Stomach smooth muscle (tissue), 2 donors: Measurements from ENCODE around the gene TEP1.
A peak's percentile ranks its signal among the peaks of the same experiment; 100 is the strongest.
"Not testable (repeated sequence)": the region's sequence is repeated elsewhere in the genome, so short reads cannot be mapped to it uniquely, and the experiment has no call there.

ENCODE experiments used
- H3K27ac ChIP-seq: one replicate; pipeline ENCODE4 v1.7.0; 2013; ENCODE audit warnings: mild to moderate bottlenecking, low read length, inconsistent platforms
- H3K27me3 ChIP-seq, 2 donors: one replicate each; pipeline ENCODE4 v1.7.0; 2013; ENCODE audit warnings: low read length in 2 of 2; ENCODE audit not compliant: insufficient read depth in 2 of 2, control insufficient read depth in 1 of 2
- H3K36me3 ChIP-seq, 2 donors: one replicate each; pipeline ENCODE4 v1.7.0; 2013; ENCODE audit warnings: low read length in 2 of 2; ENCODE audit not compliant: control insufficient read depth in 2 of 2, insufficient read depth in 2 of 2
- H3K4me1 ChIP-seq: one replicate; pipeline ENCODE4 v1.7.0; 2013; ENCODE audit warnings: low read length; ENCODE audit not compliant: control insufficient read depth, insufficient read depth
- H3K4me3 ChIP-seq, 2 donors: one replicate each; pipeline ENCODE4 v1.7.0; 2013; ENCODE audit warnings: low read length in 2 of 2
- H3K9ac ChIP-seq, 2 donors: one replicate each; pipeline ENCODE4 v1.7.0; 2013; ENCODE audit warnings: low read length in 2 of 2, mild to moderate bottlenecking in 1 of 2
- H3K9me3 ChIP-seq, 2 donors: one replicate each; pipeline ENCODE4 v1.7.0; 2013; ENCODE audit warnings: low read length in 2 of 2; ENCODE audit not compliant: control insufficient read depth in 2 of 2
- donor health status: healthy.
- donor health status: Pancreatic carcinoma.

Gene TEP1

DNA sequence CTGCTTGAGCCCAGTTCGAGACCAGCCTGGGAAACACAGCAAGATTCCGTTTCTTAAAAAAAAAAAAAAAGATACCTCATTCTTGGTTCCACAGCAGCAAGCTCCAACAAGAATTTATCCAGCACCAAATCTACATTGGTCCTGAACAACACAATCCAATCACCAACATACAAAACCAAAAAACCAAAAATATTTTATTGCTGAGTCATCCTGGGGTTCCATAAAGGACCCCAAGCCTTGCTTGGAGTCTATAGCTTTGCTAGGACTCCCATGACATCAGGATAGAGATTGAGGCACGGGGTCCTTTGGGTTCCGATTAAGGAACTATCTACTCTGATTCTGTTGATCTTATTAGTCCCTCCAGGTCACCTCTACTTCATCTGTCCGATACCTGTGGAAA lies 33.6 kb upstream of the TEP1 start:
- no peaks in the 10 kb centered on the region for H3K4me1 ChIP-seq
- H3K27me3 ChIP-seq: no peaks in the 10 kb centered on the region
- peaks cover 45 to 48% of the 10 kb centered on the region in 2 donors for H3K36me3 ChIP-seq

DNA sequence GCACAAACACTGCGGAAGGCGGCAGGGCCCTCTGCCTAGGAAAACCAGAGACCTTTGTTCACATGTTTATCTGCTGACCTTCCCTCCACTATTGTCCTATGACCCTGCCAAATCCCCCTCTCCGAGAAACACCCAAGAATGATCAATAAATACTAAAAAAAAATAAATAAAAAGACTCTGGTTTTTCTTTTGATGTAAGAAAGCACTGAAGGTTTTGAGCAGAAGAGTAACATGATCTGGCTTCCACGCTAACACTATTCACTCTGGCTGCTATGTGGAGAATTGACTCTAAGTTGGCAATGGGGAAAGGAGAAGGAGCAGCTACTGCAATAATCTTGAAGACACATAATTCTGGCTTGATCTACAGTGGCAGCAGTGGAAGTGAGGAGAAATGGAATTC lies 30.3 kb upstream of the TEP1 start:
- H3K9ac ChIP-seq, H3K4me1 ChIP-seq, H3K9me3 ChIP-seq, H3K27ac ChIP-seq, H3K27me3 ChIP-seq, H3K4me3 ChIP-seq: not testable (repeated sequence)
- peaks cover 26 to 30% of the 10 kb centered on the region in 2 donors for H3K36me3 ChIP-seq

More for the DNA sequence above, 33.6 kb upstream of the TEP1 start:
- Histone ChIP-seq H3K9ac (no peak overlapping the region), H3K9me3 (no peaks in the 10 kb centered on the region), H3K4me3 (no peak overlapping the region), H3K27ac (no peak overlapping the region)

- H3K9ac ChIP-seq: no peak overlapping the region
- no peaks in the 10 kb centered on the region for H3K4me1 ChIP-seq
- peaks cover 8 to 11% of the 10 kb centered on the region in 2 donors for H3K36me3 ChIP-seq
- no peak overlapping the region for H3K4me3 ChIP-seq
- H3K9me3 ChIP-seq: no peaks in the 10 kb centered on the region
- H3K27ac ChIP-seq: no peak overlapping the region
- peaks cover 0 to 2% of the 10 kb centered on the region in 2 donors for H3K27me3 ChIP-seq
These were observed 28.2 kb upstream of the TEP1 start for GRCh38 chr14:20441461-20441860.

GRCh38 chr14:20440882-20441281 lies 27.6 kb upstream of the TEP1 start:
- Histone ChIP-seq H3K4me1 (peaks cover under 1% of the 10 kb centered on the region), H3K36me3 (peaks cover 3 to 5% of the 10 kb centered on the region in 2 donors), H3K27ac (no peak overlapping the region), H3K4me3 (no peak overlapping the region), H3K9me3 (no peaks in the 10 kb centered on the region), H3K27me3 (peaks cover 0 to 2% of the 10 kb centered on the region in 2 donors), H3K9ac (no peak overlapping the region)

DNA sequence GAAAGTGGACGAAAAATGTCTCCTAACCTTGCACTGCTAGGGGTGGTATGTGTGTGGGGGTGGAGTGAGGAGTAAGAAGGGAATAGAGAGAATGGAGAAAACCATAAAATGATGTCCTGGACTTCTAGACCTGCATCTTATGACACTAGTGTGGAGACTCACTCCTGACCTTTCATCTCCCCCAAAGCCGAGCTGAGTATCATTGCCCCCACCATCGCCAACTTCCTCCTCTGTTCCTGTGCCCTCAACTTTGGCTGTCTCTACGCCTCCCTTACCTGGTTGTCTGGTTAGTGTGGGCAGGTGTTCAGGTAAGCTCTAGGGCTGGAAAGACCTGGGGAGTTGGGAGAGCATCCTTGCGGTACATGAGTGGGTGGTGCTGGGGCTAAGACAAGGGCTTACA lies 27.2 kb upstream of the TEP1 start:
- Histone ChIP-seq H3K9ac (no peak overlapping the region), H3K36me3 (peaks cover 0 to 1% of the 10 kb centered on the region in 2 donors), H3K4me3 (no peak overlapping the region), H3K4me1 (peaks cover 3% of the 10 kb centered on the region), H3K9me3 (no peaks in the 10 kb centered on the region), H3K27me3 (peaks cover 0 to 4% of the 10 kb centered on the region in 2 donors), H3K27ac (no peak overlapping the region)

DNA sequence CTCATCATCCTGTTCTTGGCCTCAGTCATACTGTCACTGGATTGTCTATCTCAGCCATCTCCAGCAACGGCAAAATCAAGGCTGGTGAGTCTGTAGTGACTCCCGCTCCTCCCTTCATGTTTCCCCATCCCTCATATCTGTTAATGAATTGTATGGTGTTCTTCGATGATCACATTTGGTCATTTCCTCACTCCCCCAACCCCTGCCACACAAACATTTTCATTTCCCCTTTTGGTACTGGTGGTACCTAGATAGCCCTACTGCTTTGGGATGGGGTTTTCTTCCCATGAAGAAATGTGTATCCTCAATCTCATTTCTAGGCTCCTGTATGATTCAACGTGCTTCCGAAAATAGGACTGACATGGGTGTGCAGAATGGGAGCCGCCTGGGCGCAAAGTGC lies 25.4 kb upstream of the TEP1 start:
- H3K9ac ChIP-seq: no peak overlapping the region
- H3K4me1 ChIP-seq: peaks cover 3% of the 10 kb centered on the region
- H3K27me3 ChIP-seq: peaks cover 0 to 7% of the 10 kb centered on the region in 2 donors
- H3K4me3 ChIP-seq: no peak overlapping the region
- H3K27ac ChIP-seq: no peak overlapping the region
- H3K9me3 ChIP-seq: no peaks in the 10 kb centered on the region
- no peaks in the 10 kb centered on the region for H3K36me3 ChIP-seq

DNA sequence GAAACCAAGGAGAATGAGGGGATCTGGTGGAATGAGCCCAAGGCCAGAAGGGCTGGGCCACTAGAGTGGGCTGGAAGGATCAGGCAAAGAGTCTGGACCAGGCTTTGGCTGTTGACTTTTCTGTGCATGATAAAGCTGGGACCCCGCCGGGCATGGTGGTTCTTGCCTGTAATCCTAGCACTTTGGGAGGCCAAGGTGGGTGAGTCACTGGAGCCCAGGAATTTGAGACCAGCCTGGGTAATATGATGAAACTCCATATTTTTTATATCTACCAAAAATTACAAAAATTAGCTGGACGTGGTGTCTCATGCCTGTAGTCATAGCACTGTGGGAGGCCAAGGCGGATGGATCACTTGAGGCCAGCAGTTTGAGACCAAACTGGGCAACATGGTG lies 23.1 kb upstream of the TEP1 start:
- H3K9ac ChIP-seq: no peak overlapping the region
- H3K27me3 ChIP-seq: peaks cover 0 to 7% of the 10 kb centered on the region in 2 donors
- H3K36me3 ChIP-seq: no peaks in the 10 kb centered on the region
- no peaks in the 10 kb centered on the region for H3K9me3 ChIP-seq
- H3K4me3 ChIP-seq: no peak overlapping the region
- H3K4me1 ChIP-seq: peaks cover 3% of the 10 kb centered on the region
- no peak overlapping the region for H3K27ac ChIP-seq

- Histone ChIP-seq H3K9ac (peak within 1 kb of the TSS; percentile 23 to 62), H3K4me1 (peaks cover 3% of the 10 kb centered on the region), H3K4me3 (peak within 1 kb of the TSS; percentile 36 to 61), H3K27ac (no peak within 1 kb of the TSS), H3K27me3 (peaks cover 0 to 7% of the 10 kb centered on the region in 2 donors), H3K9me3 (no peaks in the 10 kb centered on the region), H3K36me3 (no peaks in the 10 kb centered on the region)
These were observed 22.5 kb upstream of the TEP1 start, which contains the start of gene KLHL33 for GRCh38 chr14:20435582-20436362. TSS of gene KLHL33 (minus strand) at chr14:20436166. CDS start at chr14:20435811, 355 bp downstream.

- Histone ChIP-seq H3K27ac (no peak overlapping the region), H3K36me3 (no peaks in the 10 kb centered on the region), H3K9me3 (no peaks in the 10 kb centered on the region), H3K4me1 (peaks cover 3% of the 10 kb centered on the region), H3K27me3 (peaks cover 0 to 7% of the 10 kb centered on the region in 2 donors), H3K4me3 (peak overlapping the region; percentile 36 to 61), H3K9ac (peak overlapping the region; percentile 23 to 62)
These were observed 21.6 kb upstream of the TEP1 start for GRCh38 chr14:20434701-20435581.

DNA sequence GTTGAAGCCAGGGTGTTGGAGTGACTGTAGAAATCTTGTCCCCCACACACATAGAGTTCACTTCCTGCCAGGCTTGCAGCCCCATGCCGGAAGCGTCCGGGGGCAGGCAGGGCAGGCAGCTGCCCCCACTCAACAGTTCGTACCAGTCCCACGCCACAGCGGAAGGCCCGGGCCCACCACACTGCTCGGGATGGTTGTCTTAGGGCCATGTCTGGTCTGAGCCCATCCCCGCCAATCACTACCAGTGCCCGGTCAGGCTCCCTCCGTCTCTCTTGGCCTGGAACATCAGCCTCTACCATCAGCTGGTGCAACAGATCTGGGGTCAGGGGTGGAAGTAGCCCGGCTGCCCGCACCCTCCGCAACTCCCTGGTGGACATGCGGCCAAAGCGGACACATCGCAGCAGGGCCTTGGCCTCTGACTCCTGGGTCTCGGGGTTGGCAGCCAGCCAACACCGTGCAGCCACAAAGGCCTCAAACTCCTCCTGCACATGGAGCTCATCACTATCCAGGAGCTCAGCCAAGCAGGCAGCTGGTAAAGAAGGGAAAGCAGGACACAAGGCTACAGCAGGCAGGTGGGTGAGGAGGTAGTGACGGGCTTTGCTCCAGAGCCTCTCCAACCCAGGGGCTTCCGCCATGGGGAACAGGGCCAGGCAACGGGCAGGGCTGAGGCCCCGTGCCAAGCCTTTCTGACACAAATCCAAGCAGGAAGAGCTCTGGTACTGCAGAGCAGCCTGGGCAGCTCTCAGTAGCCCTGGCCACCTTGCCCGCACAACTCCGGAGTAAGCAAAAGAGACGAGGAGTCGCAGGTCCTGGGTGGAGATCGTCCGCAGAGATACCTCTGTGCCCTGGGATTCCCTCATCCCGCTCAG lies 16.7 kb upstream of the TEP1 start:
- H3K9me3 ChIP-seq: no peaks in the 10 kb centered on the region
- H3K36me3 ChIP-seq: no peaks in the 10 kb centered on the region
- peaks cover 0 to 2% of the 10 kb centered on the region in 2 donors for H3K27me3 ChIP-seq
- H3K9ac ChIP-seq: no peak overlapping the region
- no peak overlapping the region for H3K27ac ChIP-seq
- no peaks in the 10 kb centered on the region for H3K4me1 ChIP-seq
- no peak overlapping the region for H3K4me3 ChIP-seq
